Testis (tissue), 2 donors: ENCODE data around the gene IGSF21.

ENCODE experiments used
- POLR2A ChIP-seq: fragments of 450-650 bp; IDR thresholded peaks from one replicate; pipeline ENCODE4 v1.6.1; 2017; ENCODE audit warnings: antibody characterized with exemption, mild to moderate bottlenecking, moderate library complexity
- TF ChIP-seq, protein P1 (sequence below), 3 experiments: fragments of 450-650 bp in 2 of 3; fragments of 200-600 bp in 1 of 3; sonication (generic) in 1 of 3; IDR thresholded peaks; one replicate each; pipeline ENCODE4 v1.5.1; 2016 to 2019; ENCODE audit warnings: antibody characterized with exemption in 3 of 3, mild to moderate bottlenecking in 2 of 3, moderate library complexity in 1 of 3

- TF ChIP-seq POLR2A, result no peak
- TF ChIP-seq, protein P1, sequence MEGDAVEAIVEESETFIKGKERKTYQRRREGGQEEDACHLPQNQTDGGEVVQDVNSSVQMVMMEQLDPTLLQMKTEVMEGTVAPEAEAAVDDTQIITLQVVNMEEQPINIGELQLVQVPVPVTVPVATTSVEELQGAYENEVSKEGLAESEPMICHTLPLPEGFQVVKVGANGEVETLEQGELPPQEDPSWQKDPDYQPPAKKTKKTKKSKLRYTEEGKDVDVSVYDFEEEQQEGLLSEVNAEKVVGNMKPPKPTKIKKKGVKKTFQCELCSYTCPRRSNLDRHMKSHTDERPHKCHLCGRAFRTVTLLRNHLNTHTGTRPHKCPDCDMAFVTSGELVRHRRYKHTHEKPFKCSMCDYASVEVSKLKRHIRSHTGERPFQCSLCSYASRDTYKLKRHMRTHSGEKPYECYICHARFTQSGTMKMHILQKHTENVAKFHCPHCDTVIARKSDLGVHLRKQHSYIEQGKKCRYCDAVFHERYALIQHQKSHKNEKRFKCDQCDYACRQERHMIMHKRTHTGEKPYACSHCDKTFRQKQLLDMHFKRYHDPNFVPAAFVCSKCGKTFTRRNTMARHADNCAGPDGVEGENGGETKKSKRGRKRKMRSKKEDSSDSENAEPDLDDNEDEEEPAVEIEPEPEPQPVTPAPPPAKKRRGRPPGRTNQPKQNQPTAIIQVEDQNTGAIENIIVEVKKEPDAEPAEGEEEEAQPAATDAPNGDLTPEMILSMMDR (IDR thresholded peaks at IDR 0.05), result no peak
Observed at GRCh38 chr1:18385239-18385790, 277.7 kb downstream of the IGSF21 start.
